Dendritic cell treated with granulocyte-macrophage colony-stimulating factor and Interleukin-4, amounts not matched to agents 40 ng/mL and 50 ng/mL, for 4 days (primary cell): ENCODE data around the gene PLA2G3.

Experiments
- H3K27ac Mint-ChIP-seq: one replicate; pipeline ENCODE4 v1.8.0; 2022; ENCODE audit warnings: mild to moderate bottlenecking, mixed read lengths
- H3K27me3 Mint-ChIP-seq: one replicate; pipeline ENCODE4 v1.8.0; 2022; ENCODE audit warnings: mild to moderate bottlenecking, mixed read lengths
- H3K36me3 Mint-ChIP-seq: one replicate; pipeline ENCODE4 v1.8.0; 2022; ENCODE audit warnings: low read depth, mixed read lengths
- H3K4me1 Mint-ChIP-seq: one replicate; pipeline ENCODE4 v1.8.0; 2022; ENCODE audit warnings: low read depth, mixed read lengths
- H3K4me3 Mint-ChIP-seq: one replicate; pipeline ENCODE4 v1.8.0; 2022; ENCODE audit warnings: mild to moderate bottlenecking, moderate library complexity, mixed read lengths
- H3K9me3 Mint-ChIP-seq: one replicate; pipeline ENCODE4 v1.8.0; 2022; ENCODE audit warnings: mixed read lengths
- intact Hi-C: fragments of 100-400 bp; cut with micrococcal nuclease; formaldehyde crosslinking; loops from one replicate; pipeline ENCODE4 v1.15.0; 2022

Gene PLA2G3

GRCh38 chr22:31106731-31107177 lies 33.6 kb downstream of the PLA2G3 start:
- Mint-ChIP-seq H3K36me3 (no peaks in the 10 kb centered on the region), H3K27ac (peak overlapping the region; percentile 47)
- intact Hi-C loops: loop anchor here (1.0 to 5.0 kb wide), 3 partner anchors 41 to 124 kb away; partner anchors contain the start of gene LIMK2

GRCh38 chr22:31106001-31106571 lies 34.2 kb downstream of the PLA2G3 start:
- Mint-ChIP-seq H3K36me3 (no peaks in the 10 kb centered on the region), H3K27me3 (peaks cover 22% of the 10 kb centered on the region), H3K9me3 (no peaks in the 10 kb centered on the region), H3K4me3 (no peak overlapping the region), H3K4me1 (peaks cover 13% of the 10 kb centered on the region), H3K27ac (peak overlapping the region; percentile 47)
- intact Hi-C loops: loop anchor here (2.0 to 5.0 kb wide), 2 partner anchors 41 to 125 kb away; no protein-coding TSS in a partner anchor

More at GRCh38 chr22:31106731-31107177, 33.6 kb downstream of the PLA2G3 start:
- Mint-ChIP-seq H3K9me3 (no peaks in the 10 kb centered on the region), H3K4me3 (peak overlapping the region; percentile 57), H3K27me3 (peaks cover 22% of the 10 kb centered on the region), H3K4me1 (peaks cover 13% of the 10 kb centered on the region)

GRCh38 chr22:31105282-31105929 lies 34.9 kb downstream of the PLA2G3 start:
- no peak overlapping the region for H3K4me3 Mint-ChIP-seq
- intact Hi-C loops: loop anchor here (5.0 kb wide), 1 partner anchor 42 kb away; no protein-coding TSS in a partner anchor
- H3K27me3 Mint-ChIP-seq: peaks cover 22% of the 10 kb centered on the region
- peaks cover 13% of the 10 kb centered on the region for H3K4me1 Mint-ChIP-seq
- H3K36me3 Mint-ChIP-seq: peaks cover 2% of the 10 kb centered on the region
- H3K9me3 Mint-ChIP-seq: no peaks in the 10 kb centered on the region
- H3K27ac Mint-ChIP-seq: no peak overlapping the region

GRCh38 chr22:31104869-31105268 lies 35.4 kb downstream of the PLA2G3 start:
- Mint-ChIP-seq H3K4me3 (no peak overlapping the region), H3K27me3 (peaks cover 22% of the 10 kb centered on the region), H3K9me3 (no peaks in the 10 kb centered on the region), H3K27ac (no peak overlapping the region), H3K4me1 (peaks cover 13% of the 10 kb centered on the region), H3K36me3 (peaks cover 7% of the 10 kb centered on the region)
- intact Hi-C loops: loop anchor here (5.0 kb wide), 1 partner anchor 42 kb away; no protein-coding TSS in a partner anchor

GRCh38 chr22:31103899-31104694 lies 36.2 kb downstream of the PLA2G3 start:
- Mint-ChIP-seq H3K4me3 (no peak overlapping the region), H3K27me3 (peaks cover 18% of the 10 kb centered on the region), H3K4me1 (peaks cover 13% of the 10 kb centered on the region), H3K36me3 (peaks cover 11% of the 10 kb centered on the region), H3K27ac (no peak overlapping the region), H3K9me3 (no peaks in the 10 kb centered on the region)
- intact Hi-C loops: no loop called here

GRCh38 chr22:31103111-31103510 lies 37.2 kb downstream of the PLA2G3 start:
- Mint-ChIP-seq H3K9me3 (no peaks in the 10 kb centered on the region), H3K27me3 (peaks cover 18% of the 10 kb centered on the region), H3K27ac (no peak overlapping the region), H3K4me1 (peaks cover 13% of the 10 kb centered on the region), H3K36me3 (peaks cover 17% of the 10 kb centered on the region), H3K4me3 (no peak overlapping the region)
- intact Hi-C loops: no loop called here

- Mint-ChIP-seq H3K9me3 (no peaks in the 10 kb centered on the region), H3K36me3 (peaks cover 17% of the 10 kb centered on the region), H3K27ac (no peak overlapping the region), H3K4me1 (peaks cover 8% of the 10 kb centered on the region), H3K4me3 (no peak overlapping the region), H3K27me3 (peaks cover 13% of the 10 kb centered on the region)
- intact Hi-C loops: no loop called here
Measured at GRCh38 chr22:31102441-31103081, 37.7 kb downstream of the PLA2G3 start.

- Mint-ChIP-seq H3K27ac (no peak overlapping the region), H3K27me3 (no peaks in the 10 kb centered on the region), H3K9me3 (no peaks in the 10 kb centered on the region), H3K4me1 (peaks cover 3% of the 10 kb centered on the region), H3K36me3 (peaks cover 26% of the 10 kb centered on the region), H3K4me3 (no peak overlapping the region)
- intact Hi-C loops: no loop called here
Measured at GRCh38 chr22:31100762-31101525, 39.4 kb downstream of the PLA2G3 start.

GRCh38 chr22:31099841-31100761 lies 40.2 kb downstream of the PLA2G3 start:
- no peaks in the 10 kb centered on the region for H3K27me3 Mint-ChIP-seq
- peaks cover 8% of the 10 kb centered on the region for H3K4me1 Mint-ChIP-seq
- no peak overlapping the region for H3K4me3 Mint-ChIP-seq
- intact Hi-C loops: no loop called here
- peaks cover 31% of the 10 kb centered on the region for H3K36me3 Mint-ChIP-seq
- H3K9me3 Mint-ChIP-seq: no peaks in the 10 kb centered on the region
- no peak overlapping the region for H3K27ac Mint-ChIP-seq

- Mint-ChIP-seq H3K4me3 (no peak overlapping the region), H3K4me1 (peaks cover 8% of the 10 kb centered on the region), H3K9me3 (no peaks in the 10 kb centered on the region), H3K27me3 (no peaks in the 10 kb centered on the region), H3K36me3 (peaks cover 31% of the 10 kb centered on the region), H3K27ac (no peak overlapping the region)
- intact Hi-C loops: no loop called here
Measured at GRCh38 chr22:31099386-31099785, 40.9 kb downstream of the PLA2G3 start.

- Mint-ChIP-seq H3K27ac (no peak overlapping the region), H3K9me3 (no peaks in the 10 kb centered on the region), H3K4me1 (peaks cover 8% of the 10 kb centered on the region), H3K36me3 (peaks cover 31% of the 10 kb centered on the region), H3K4me3 (no peak overlapping the region), H3K27me3 (no peaks in the 10 kb centered on the region)
- intact Hi-C loops: no loop called here
Measured at GRCh38 chr22:31098632-31099110, 41.6 kb downstream of the PLA2G3 start.

DNA sequence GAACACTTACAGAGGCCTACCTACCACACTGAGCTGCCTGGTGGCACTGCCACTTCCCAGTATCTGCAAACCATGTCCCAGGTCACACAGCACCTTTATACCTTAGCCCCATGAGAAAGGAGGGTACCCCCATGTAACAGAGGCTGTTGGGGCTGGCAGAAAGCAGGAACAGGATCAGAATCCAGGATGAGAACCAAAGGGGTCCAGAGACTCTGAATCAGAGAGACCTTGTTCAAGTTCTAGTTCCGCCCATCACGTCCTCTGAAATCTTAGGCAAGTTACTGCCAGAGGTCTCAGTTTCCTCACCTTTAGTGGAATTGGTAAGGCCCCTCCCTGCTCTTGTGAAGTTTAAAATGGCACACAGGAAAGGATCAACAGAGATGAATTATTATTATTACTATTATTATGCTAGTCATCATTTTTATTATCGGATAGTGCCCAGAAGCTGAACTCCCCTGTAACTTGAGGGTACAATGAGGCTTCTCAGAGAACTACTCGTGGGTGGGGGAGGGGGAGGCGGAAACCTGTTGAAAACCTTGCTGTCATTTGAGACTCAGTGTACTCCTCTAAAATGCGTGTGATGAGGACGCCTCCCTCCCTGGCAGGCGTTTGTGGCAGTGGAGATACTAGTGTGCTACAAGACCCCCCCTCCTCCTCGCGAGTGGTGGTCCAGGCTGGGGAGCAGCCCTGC lies 42.2 kb downstream of the PLA2G3 start:
- no peak overlapping the region for H3K4me3 Mint-ChIP-seq
- no peaks in the 10 kb centered on the region for H3K27me3 Mint-ChIP-seq
- peaks cover 31% of the 10 kb centered on the region for H3K36me3 Mint-ChIP-seq
- intact Hi-C loops: no loop called here
- H3K9me3 Mint-ChIP-seq: no peaks in the 10 kb centered on the region
- H3K4me1 Mint-ChIP-seq: peaks cover 8% of the 10 kb centered on the region
- no peak overlapping the region for H3K27ac Mint-ChIP-seq
